Measurements from ENCODE around the gene DCAF11. TPM values are rescaled to one million over a fixed set of nuclear protein-coding genes. Genes with fewer than 3 reads are reported as not detected.

DCAF11 gene
- total RNA-seq, 1 donor from 2014 or later = 81.8 TPM

GRCh38 chr14:24136684-24137528, 22.3 kb downstream of the DCAF11 start:
- intact Hi-C loops (cut with micrococcal nuclease) = loop anchor here (1.0 kb wide), 6 partner anchors 9 to 134 kb away; partner anchors contain the start of genes DCAF11, IPO4, IRF9 and NRL

- intact Hi-C loops (cut with micrococcal nuclease) = no loop called here
Measured at GRCh38 chr14:24137529-24138395, 23.2 kb downstream of the DCAF11 start.

DNA sequence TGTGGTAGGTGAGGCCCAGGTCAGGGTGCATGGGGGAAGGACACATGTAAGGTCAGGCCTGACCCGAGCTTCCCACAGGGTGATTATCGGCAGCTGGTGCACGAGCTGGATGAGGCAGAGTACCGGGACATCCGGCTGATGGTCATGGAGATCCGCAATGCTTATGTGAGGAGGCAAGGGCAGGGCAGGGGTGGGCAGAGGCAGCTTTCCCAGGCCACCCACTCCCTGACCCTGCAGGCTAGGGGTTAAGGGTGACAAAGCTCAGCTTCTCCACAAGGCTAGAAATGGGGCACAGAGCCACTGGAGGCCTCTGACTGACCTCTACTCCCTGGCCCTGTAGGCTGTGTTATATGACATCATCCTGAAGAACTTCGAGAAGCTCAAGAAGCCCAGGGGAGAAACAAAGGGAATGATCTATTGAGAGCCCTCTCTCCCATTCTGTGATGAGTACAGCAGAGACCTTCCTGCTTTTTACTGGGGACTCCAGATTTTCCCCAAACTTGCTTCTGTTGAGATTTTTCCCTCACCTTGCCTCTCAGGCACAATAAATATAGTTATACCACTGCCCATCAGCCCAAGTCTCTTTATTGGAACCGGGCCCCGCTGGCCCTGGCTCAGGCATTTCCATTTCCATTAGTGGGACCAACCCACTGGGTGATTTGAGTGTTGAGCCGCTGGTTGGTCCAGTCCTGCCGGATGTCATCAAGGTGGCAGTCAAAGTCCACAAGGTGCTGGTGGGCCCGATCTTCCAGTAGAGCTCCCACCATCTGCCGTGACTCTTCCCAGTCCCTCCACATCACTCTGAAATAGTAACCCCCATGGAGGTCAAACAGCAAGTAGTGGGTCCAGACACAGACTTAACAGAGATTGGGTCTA, 24.1 kb downstream of the DCAF11 start:
- intact Hi-C loops (cut with micrococcal nuclease) = no loop called here

- intact Hi-C loops (cut with micrococcal nuclease) = no loop called here
Measured at GRCh38 chr14:24139272-24139934, 24.8 kb downstream of the DCAF11 start.

DNA sequence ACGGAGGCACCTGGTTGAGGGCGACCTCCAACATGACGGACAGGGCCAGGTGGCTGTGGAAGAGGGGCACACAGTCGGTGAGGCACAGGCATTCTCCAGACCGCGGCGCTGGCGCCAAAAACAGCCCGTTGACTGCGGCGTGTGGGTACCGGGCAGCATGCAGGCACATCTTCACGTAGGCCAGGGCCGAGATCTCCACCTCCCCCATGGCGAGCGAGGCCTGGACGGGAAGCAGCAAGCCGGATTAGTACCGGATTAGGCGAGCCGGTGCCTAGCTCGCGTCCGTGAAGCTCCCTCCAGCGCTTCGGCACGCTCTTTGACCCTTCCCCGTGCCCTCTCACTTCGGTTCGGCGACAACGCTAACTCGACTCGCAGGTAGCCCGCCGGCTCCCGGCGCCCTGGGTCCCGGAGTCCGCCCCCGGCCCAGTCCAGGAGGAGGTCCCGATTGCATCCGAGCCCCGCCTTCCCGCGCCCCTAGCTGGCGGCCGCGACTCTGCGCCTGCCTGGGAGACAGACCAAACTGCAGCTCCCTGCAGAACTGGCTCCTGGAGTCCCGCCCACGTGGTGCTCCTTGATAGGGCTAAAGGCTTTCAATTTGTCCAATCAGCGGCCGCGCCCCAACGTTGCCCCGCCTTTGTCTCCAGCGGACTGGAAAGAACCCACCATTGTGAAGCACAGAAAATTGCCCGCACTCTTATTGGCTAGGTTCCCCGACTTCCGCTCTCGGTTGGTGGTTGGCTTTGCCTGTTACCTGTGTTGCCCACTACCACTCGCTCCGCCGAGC, 26.7 kb downstream of the DCAF11 start, which contains the start of gene EMC9:
Gene EMC9 (minus strand): TSS at position 495 of the 784 bp plus-strand sequence. CDS start 287 bp downstream, at position 208.
- intact Hi-C loops (cut with micrococcal nuclease) = loop anchor here (1.0 to 10.0 kb wide), 13 partner anchors 20 to 1226 kb away; partner anchors contain the start of genes ACIN1, BCL2L2, C14orf119 and CHMP4A

GRCh38 chr14:24143511-24143910, 28.9 kb downstream of the DCAF11 start:
- intact Hi-C loops (cut with micrococcal nuclease) = loop anchor here (10.0 kb wide), 3 partner anchors 589 to 1229 kb away; partner anchors contain the start of genes BCL2L2, PPP1R3E, RBM23 and THTPA

- intact Hi-C loops (cut with micrococcal nuclease) = loop anchor here (10.0 kb wide), 3 partner anchors 590 to 1230 kb away; partner anchors contain the start of genes BCL2L2, PPP1R3E, RBM23 and THTPA
Measured at GRCh38 chr14:24144451-24144850, 29.9 kb downstream of the DCAF11 start.

DNA sequence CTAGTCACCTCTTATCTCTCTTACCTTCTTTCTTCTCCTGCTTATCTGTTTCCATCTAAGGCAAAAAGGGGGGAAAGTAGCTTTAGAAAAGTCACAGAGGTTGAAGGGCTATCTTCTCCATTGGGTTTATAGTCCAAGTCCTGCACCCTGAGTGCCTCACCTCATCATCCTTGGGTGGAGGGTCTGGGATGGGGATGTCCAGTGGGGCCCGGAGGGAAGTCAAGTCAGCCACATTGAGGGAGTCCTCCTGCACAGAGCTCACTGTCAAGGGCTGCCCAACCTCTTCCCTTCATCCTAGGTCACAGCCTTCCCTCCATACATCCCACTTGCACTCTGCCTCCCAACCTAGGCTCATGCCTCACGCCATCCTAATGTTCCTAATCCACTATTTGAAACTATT, 30.6 kb downstream of the DCAF11 start:
- intact Hi-C loops (cut with micrococcal nuclease) = loop anchor here (10.0 kb wide), 3 partner anchors 590 to 1230 kb away; partner anchors contain the start of genes BCL2L2, PPP1R3E, RBM23 and THTPA

DNA sequence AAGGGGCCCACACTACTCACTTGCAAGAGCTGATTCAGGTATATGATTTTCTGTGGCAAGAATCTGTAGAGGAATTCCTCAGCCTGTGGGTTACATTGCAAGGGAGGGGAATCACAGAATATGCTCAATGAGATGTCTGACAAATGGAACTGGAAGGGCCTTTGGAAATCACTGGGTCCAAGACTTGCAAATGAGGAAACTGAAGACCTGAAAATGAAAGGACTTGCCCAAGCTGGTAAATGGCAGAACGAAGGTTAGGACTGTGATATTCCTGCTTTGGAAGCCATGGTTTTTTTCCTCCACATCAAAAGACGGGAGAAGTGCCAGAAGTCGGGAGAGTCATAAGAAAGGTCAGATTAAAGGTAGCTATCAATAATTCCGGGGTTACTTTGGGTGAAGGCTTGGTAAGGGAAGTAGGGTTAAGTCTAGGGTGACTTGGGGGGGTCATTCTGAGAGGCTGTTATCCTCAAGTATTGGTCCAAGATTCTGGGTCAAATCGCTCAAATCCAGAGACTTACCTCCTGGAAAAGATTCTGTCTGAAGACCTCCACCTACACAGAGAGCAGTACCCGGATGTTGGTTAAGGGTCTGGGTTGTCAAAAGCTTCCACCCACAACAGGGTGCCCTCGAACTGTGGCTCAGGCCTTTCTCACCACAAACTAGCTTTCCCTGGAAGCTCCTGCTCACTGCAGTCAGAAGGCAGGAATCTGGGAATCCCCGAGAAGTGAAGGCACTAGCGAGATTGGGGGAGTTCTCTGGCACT, 31.3 kb downstream of the DCAF11 start:
- intact Hi-C loops (cut with micrococcal nuclease) = loop anchor here (1.0 to 10.0 kb wide), 10 partner anchors 10 to 1231 kb away; partner anchors contain the start of genes BCL2L2, CHMP4A, DHRS1 and IPO4

DNA sequence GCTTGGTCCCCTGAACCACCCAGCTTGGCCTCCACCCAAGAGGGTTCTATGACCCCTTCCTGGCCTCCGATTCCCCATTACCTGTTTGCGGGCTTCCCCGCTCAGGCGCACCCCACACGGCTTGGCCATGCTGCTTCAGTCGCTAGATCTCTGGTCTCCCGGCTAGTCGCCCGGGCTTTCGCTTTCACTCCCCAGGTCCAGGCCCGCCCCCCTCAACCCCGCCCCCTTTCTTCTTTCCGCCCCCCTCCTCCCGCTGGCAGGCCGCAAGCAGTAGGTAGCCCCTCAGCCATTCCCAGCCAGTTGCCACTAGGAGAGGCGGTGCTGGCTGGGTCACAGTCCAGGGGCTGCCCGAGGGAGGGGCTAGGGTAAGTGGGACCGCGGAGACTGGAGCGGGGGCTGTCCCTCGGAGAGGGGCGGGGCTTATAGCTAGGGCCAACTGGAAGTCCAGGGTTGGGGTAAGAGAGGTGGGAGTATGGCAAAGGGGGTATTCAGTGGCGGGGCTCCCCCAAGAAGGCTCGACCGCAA, 31.9 kb downstream of the DCAF11 start, which contains the start of gene PSME2:
Gene PSME2 (minus strand): TSS at position 158 of the 525 bp plus-strand sequence. CDS start 29 bp downstream, at position 129.
- intact Hi-C loops (cut with micrococcal nuclease) = loop anchor here (1.0 to 10.0 kb wide), 10 partner anchors 10 to 1232 kb away; partner anchors contain the start of genes BCL2L2, CHMP4A, DHRS1 and IPO4

DNA sequence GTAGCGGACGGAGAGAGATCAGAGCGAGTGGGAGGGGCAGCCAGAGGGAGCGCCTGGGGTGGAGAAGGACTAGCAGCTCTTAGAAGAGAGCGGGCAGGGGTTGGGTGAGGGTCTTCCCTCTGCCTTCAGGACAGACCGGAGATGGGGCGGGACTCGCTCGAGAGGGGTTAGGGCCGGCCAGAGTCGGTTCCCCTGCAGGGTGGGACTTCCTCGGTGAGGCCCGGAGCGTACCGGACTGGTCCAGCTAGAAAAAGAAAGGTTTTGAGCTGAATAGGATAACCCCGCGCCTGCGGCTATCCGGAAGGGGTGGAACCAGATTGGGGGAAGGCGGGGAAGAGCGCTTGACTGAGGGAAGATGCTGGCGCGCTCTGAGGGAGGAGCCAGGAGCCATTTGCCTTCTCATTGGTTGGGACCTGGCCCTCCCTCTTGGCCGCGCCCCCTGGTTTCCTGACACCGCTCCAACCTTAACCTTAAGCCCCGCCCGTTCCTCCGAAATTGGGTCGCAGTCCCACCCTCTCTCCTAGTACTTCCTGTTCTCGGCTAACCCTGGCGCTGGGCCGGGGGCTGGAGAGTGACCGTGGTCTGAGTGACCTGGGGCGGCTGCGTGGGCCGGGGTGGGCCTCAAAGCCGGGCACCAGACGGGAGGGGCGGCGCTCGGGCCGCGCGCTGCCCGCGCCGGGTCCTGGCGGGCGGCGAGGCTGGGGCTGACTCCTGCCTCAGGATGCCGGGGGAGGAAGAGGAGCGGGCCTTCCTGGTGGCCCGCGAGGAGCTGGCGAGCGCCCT, 32.6 kb downstream of the DCAF11 start, which contains the start of gene RNF31:
Gene RNF31 (plus strand): TSS at position 521 of the 783 bp plus-strand sequence. CDS start 201 bp downstream, at position 722.
- intact Hi-C loops (cut with micrococcal nuclease) = loop anchor here (1.0 to 10.0 kb wide), 20 partner anchors 11 to 1232 kb away; partner anchors contain the start of genes BCL2L2, CHMP4A, DCAF11 and DHRS1

GRCh38 chr14:24147761-24148428, 33.3 kb downstream of the DCAF11 start:
- intact Hi-C loops (cut with micrococcal nuclease) = loop anchor here (1.0 to 10.0 kb wide), 14 partner anchors 13 to 1233 kb away; partner anchors contain the start of genes BCL2L2, DCAF11, DHRS4L2 and GMPR2

GRCh38 chr14:24149302-24149969, 34.9 kb downstream of the DCAF11 start:
- intact Hi-C loops (cut with micrococcal nuclease) = loop anchor here (10.0 kb wide), 3 partner anchors 595 to 1235 kb away; partner anchors contain the start of genes BCL2L2, PPP1R3E, RBM23 and THTPA

DNA sequence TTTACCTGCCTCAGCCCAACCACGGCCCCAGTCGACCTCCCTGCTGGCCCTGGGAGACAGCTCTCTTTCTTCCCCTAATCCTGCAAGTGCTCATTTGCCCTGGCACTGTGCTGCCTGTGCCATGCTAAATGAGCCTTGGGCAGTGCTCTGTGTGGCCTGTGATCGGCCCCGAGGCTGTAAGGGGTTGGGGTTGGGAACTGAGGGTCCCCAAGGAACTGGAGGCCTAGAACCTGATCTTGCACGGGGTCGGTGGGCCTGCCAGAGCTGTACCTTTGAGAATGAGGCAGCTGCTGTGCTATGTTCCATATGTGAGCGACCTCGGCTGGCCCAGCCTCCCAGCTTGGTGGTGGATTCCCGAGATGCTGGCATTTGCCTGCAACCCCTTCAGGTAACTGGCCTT, 35.5 kb downstream of the DCAF11 start:
- intact Hi-C loops (cut with micrococcal nuclease) = no loop called here

GRCh38 chr14:24150567-24150966, 36.0 kb downstream of the DCAF11 start:
- intact Hi-C loops (cut with micrococcal nuclease) = no loop called here

All from T-helper 1 cell treated with Interleukin-12 subunit alpha and Interleukin-12 subunit beta and Interleukin-4 antibody, amounts not matched to agents 30 ng/mL and 1 ng/mL, for 36 hours (primary cell).